PC-3 (cell line): ENCODE data around the gene XAF1.

Experiments used
- EZH2phosphoT487 ChIP-seq: fragments of 300-600 bp; sonication (generic); IDR thresholded peaks from 2 replicates; pipeline ENCODE4 v1.6.1; 2018; ENCODE audit warnings: mild to moderate bottlenecking, antibody characterized with exemption, low read length, borderline replicate concordance
- TF ChIP-seq, protein P1 (sequence below): fragments of 300-600 bp; sonication (generic); conservative IDR thresholded peaks from 2 replicates; pipeline ENCODE4 v1.5.1; 2017; ENCODE audit warnings: antibody characterized with exemption, low read depth, mild to moderate bottlenecking, low read length

DNA sequence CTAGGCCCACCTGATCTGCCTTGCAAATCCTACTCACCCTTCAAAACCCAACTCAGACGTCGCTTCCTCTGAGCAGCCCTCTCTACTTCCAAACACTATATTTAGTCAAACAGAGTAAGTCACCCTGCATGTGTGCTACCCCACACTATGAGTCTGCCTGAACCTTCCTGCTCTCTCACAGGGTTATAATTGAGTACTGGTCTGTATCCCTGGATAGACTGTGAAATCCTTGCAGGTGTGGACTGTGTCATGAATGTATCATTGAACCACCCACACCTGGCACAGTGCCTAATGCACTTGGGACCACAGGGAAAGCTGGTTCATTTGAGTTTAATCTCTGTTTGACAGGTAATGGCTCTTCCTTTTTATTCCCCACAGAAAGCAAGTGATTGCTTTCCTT is 23.6 kb downstream of the XAF1 start:
- TF ChIP-seq, protein P1, sequence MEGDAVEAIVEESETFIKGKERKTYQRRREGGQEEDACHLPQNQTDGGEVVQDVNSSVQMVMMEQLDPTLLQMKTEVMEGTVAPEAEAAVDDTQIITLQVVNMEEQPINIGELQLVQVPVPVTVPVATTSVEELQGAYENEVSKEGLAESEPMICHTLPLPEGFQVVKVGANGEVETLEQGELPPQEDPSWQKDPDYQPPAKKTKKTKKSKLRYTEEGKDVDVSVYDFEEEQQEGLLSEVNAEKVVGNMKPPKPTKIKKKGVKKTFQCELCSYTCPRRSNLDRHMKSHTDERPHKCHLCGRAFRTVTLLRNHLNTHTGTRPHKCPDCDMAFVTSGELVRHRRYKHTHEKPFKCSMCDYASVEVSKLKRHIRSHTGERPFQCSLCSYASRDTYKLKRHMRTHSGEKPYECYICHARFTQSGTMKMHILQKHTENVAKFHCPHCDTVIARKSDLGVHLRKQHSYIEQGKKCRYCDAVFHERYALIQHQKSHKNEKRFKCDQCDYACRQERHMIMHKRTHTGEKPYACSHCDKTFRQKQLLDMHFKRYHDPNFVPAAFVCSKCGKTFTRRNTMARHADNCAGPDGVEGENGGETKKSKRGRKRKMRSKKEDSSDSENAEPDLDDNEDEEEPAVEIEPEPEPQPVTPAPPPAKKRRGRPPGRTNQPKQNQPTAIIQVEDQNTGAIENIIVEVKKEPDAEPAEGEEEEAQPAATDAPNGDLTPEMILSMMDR, result no peak
- TF ChIP-seq EZH2phosphoT487, result no peak
